ENCODE measurements around the gene ACTN4.

Gene ACTN4

GRCh38 chr19:38714354-38714778, 66.9 kb downstream of the ACTN4 start:
- Histone ChIP-seq H3K36me3 (ENCODE audit: insufficient read depth, low read length) (peaks cover 45% of the 10 kb centered on the region; the same call in 1 of the 2 replicates), H3K4me3 (no peak overlapping the region), H3K9ac (ENCODE audit: insufficient read length) (no peak overlapping the region), H3K27ac (no peak overlapping the region), H3K9me3 (ENCODE audit: low read depth, low read length) (no peaks in the 10 kb centered on the region)
- TF ChIP-seq POLR2AphosphoS5 (IDR thresholded peaks at IDR 0.05; ENCODE audit: borderline replicate concordance, low read depth, low read length), result no peak
- TF ChIP-seq FOXP2 (optimal IDR thresholded peaks at IDR 0.05; ENCODE audit: control extremely low read depth, extremely low read length, insufficient read depth), result no peak
- no peak for DNase-seq (ENCODE audit: low read depth, low spot score)

- TF ChIP-seq EZH2 (IDR thresholded peaks at IDR 0.05) (no peak), FOXP2 (optimal IDR thresholded peaks at IDR 0.05; ENCODE audit: control extremely low read depth, extremely low read length, insufficient read depth) (no peak), POLR2AphosphoS5 (IDR thresholded peaks at IDR 0.05; ENCODE audit: borderline replicate concordance, low read depth, low read length) (no peak)
- Histone ChIP-seq H3K9me3 (ENCODE audit: low read depth, low read length) (no peaks in the 10 kb centered on the region), H3K27ac (no peak overlapping the region), H3K9ac (ENCODE audit: insufficient read length) (no peak overlapping the region), H3K4me3 (no peak overlapping the region), H3K36me3 (ENCODE audit: insufficient read depth, low read length) (peaks cover 35% of the 10 kb centered on the region; the same call in 1 of the 2 replicates)
- no peak for DNase-seq (ENCODE audit: low read depth, low spot score)
These were observed 68.1 kb downstream of the ACTN4 start for GRCh38 chr19:38715555-38715954.

- no peak for DNase-seq (ENCODE audit: low read depth, low spot score)
- TF ChIP-seq POLR2AphosphoS5 (IDR thresholded peaks at IDR 0.05; ENCODE audit: borderline replicate concordance, low read depth, low read length) (no peak), FOXP2 (optimal IDR thresholded peaks at IDR 0.05; ENCODE audit: control extremely low read depth, extremely low read length, insufficient read depth) (no peak), EZH2 (IDR thresholded peaks at IDR 0.05) (no peak)
- H3K36me3 ChIP-seq (ENCODE audit: insufficient read depth, low read length), result peaks cover 27% of the 10 kb centered on the region; the same call in 1 of the 2 replicates
These were observed 69.6 kb downstream of the ACTN4 start for GRCh38 chr19:38717051-38717450.

GRCh38 chr19:38717855-38718254, 70.4 kb downstream of the ACTN4 start:
- H3K4me3 ChIP-seq, result no peak overlapping the region
- peaks cover 25% of the 10 kb centered on the region; the same call in 1 of the 2 replicates for H3K36me3 ChIP-seq (ENCODE audit: insufficient read depth, low read length)
- TF ChIP-seq FOXP2 (optimal IDR thresholded peaks at IDR 0.05; ENCODE audit: control extremely low read depth, extremely low read length, insufficient read depth) (no peak), EZH2 (IDR thresholded peaks at IDR 0.05) (no peak), POLR2AphosphoS5 (IDR thresholded peaks at IDR 0.05; ENCODE audit: borderline replicate concordance, low read depth, low read length) (no peak)
- H3K9me3 ChIP-seq (ENCODE audit: low read depth, low read length), result no peaks in the 10 kb centered on the region
- DNase-seq (ENCODE audit: low read depth, low spot score), result no peak
- no peak overlapping the region for H3K9ac ChIP-seq (ENCODE audit: insufficient read length)
- H3K27ac ChIP-seq, result no peak overlapping the region

More at GRCh38 chr19:38717051-38717450, 69.6 kb downstream of the ACTN4 start:
- no peaks in the 10 kb centered on the region for H3K9me3 ChIP-seq (ENCODE audit: low read depth, low read length)
- H3K27ac ChIP-seq, result no peak overlapping the region
- no peak overlapping the region for H3K4me3 ChIP-seq
- H3K9ac ChIP-seq (ENCODE audit: insufficient read length), result no peak overlapping the region

GRCh38 chr19:38718747-38719543, 71.5 kb downstream of the ACTN4 start:
- H3K36me3 ChIP-seq (ENCODE audit: insufficient read depth, low read length), result peaks cover 31% of the 10 kb centered on the region; the same call in 1 of the 2 replicates
- no peak overlapping the region for H3K9ac ChIP-seq (ENCODE audit: insufficient read length)

GRCh38 chr19:38719761-38720558, 72.5 kb downstream of the ACTN4 start:
- no peak overlapping the region for H3K27ac ChIP-seq
- peaks cover 25% of the 10 kb centered on the region; the same call in 1 of the 2 replicates for H3K36me3 ChIP-seq (ENCODE audit: insufficient read depth, low read length)
- no peak for DNase-seq (ENCODE audit: low read depth, low spot score)
- H3K4me3 ChIP-seq, result no peak overlapping the region
- TF ChIP-seq FOXP2 (optimal IDR thresholded peaks at IDR 0.05; ENCODE audit: control extremely low read depth, extremely low read length, insufficient read depth) (no peak), POLR2AphosphoS5 (IDR thresholded peaks at IDR 0.05; ENCODE audit: borderline replicate concordance, low read depth, low read length) (no peak), EZH2 (IDR thresholded peaks at IDR 0.05) (no peak)
- no peak overlapping the region for H3K9ac ChIP-seq (ENCODE audit: insufficient read length)
- no peaks in the 10 kb centered on the region for H3K9me3 ChIP-seq (ENCODE audit: low read depth, low read length)

More at GRCh38 chr19:38718747-38719543, 71.5 kb downstream of the ACTN4 start:
- Histone ChIP-seq H3K27ac (no peak overlapping the region), H3K9me3 (ENCODE audit: low read depth, low read length) (no peaks in the 10 kb centered on the region), H3K4me3 (no peak overlapping the region)
- no peak for TF ChIP-seq EZH2 (IDR thresholded peaks at IDR 0.05)
- no peak for TF ChIP-seq FOXP2 (optimal IDR thresholded peaks at IDR 0.05; ENCODE audit: control extremely low read depth, extremely low read length, insufficient read depth)
- TF ChIP-seq POLR2AphosphoS5 (IDR thresholded peaks at IDR 0.05; ENCODE audit: borderline replicate concordance, low read depth, low read length), result no peak
- DNase-seq (ENCODE audit: low read depth, low spot score), result no peak

GRCh38 chr19:38720559-38721236, 73.2 kb downstream of the ACTN4 start:
- H3K27ac ChIP-seq, result no peak overlapping the region
- H3K4me3 ChIP-seq, result no peak overlapping the region
- H3K9me3 ChIP-seq (ENCODE audit: low read depth, low read length), result no peaks in the 10 kb centered on the region
- DNase-seq (ENCODE audit: low read depth, low spot score), result no peak
- H3K9ac ChIP-seq (ENCODE audit: insufficient read length), result no peak overlapping the region
- peaks cover 30% of the 10 kb centered on the region; the same call in 1 of the 2 replicates for H3K36me3 ChIP-seq (ENCODE audit: insufficient read depth, low read length)
- TF ChIP-seq FOXP2 (optimal IDR thresholded peaks at IDR 0.05; ENCODE audit: control extremely low read depth, extremely low read length, insufficient read depth), result no peak
- no peak for TF ChIP-seq POLR2AphosphoS5 (IDR thresholded peaks at IDR 0.05; ENCODE audit: borderline replicate concordance, low read depth, low read length)
- no peak for TF ChIP-seq EZH2 (IDR thresholded peaks at IDR 0.05)

All from SK-N-MC (cell line).